ENCODE results near the gene NEK1. TPM values are rescaled to one million over a fixed set of nuclear protein-coding genes. Genes with fewer than 3 reads are reported as not detected.

The NEK1 gene
- total and polyA plus RNA-seq, 12 donors = 4.2 to 23.0 (median 12.3) TPM

- WGBS, 4 donors = 0 to 1% (median 0%) methylated on average over 20 to 67 of the region's 67 CpGs
- H3K9me3 ChIP-seq (replicated peaks in 1 of 3) = no peaks in the 10 kb centered on the region
- peak; percentile 98 to 99 (median 98) for DNase-seq
- peak within 1 kb of the TSS; percentile 21 to 96 (median 54) for H3K4me3 ChIP-seq
- H3K27me3 ChIP-seq = no peaks in the 10 kb centered on the region
- no peaks in the 10 kb centered on the region for H3K36me3 ChIP-seq (replicated peaks in 1 of 2)
- TF ChIP-seq POLR2A (IDR thresholded peaks at IDR 0.05) (peak; percentile 86 to 96), CTCF (IDR thresholded peaks at IDR 0.05) (peak in 2 of 6 experiments; percentile 5 to 40)
- peak within 1 kb of the TSS; percentile 81 to 98 (median 95) for H3K27ac ChIP-seq
- peaks cover 16 to 26% of the 10 kb centered on the region in 2 donors for H3K4me1 ChIP-seq (replicated peaks in 1 of 2)
- intact Hi-C loops (cut with DNase I) = loop anchor here in 1 of 2 donors (5.0 to 10.0 kb wide), 2 partner anchors 37 to 425 kb away; no protein-coding TSS in a partner anchor
These were observed 7.8 kb upstream of the NEK1 start, which contains the start of gene CLCN3 for GRCh38 chr4:169619958-169620879. CLCN3 (plus strand) TSS chr4:169620578; CDS start chr4:169635929, 15,351 bp downstream.

- no peaks in the 10 kb centered on the region for H3K27me3 ChIP-seq
- peak overlapping the region; percentile 81 to 97 (median 93) for H3K27ac ChIP-seq
- peak; percentile 37 to 72 (median 54) for DNase-seq
- intact Hi-C loops (cut with DNase I) = loop anchor here in 1 of 2 donors (10.0 kb wide), 1 partner anchor 425 kb away; no protein-coding TSS in a partner anchor
- H3K9me3 ChIP-seq (replicated peaks in 1 of 3) = no peaks in the 10 kb centered on the region
- TF ChIP-seq CTCF (IDR thresholded peaks at IDR 0.05) = peak; percentile 30 to 72 (median 58)
- no peak for TF ChIP-seq POLR2A (IDR thresholded peaks at IDR 0.05)
- H3K36me3 ChIP-seq (replicated peaks in 1 of 2) = no peaks in the 10 kb centered on the region
- peak overlapping the region; percentile 1 to 96 (median 54) for H3K4me3 ChIP-seq
- 1 to 2% (median 2%) methylated on average over 11 to 12 of the region's 12 CpGs for WGBS, 4 donors
- peaks cover 16 to 26% of the 10 kb centered on the region in 2 donors for H3K4me1 ChIP-seq (replicated peaks in 1 of 2)
These were observed 7.2 kb upstream of the NEK1 start for GRCh38 chr4:169619518-169619957.

- TF ChIP-seq POLR2A (IDR thresholded peaks at IDR 0.05) (no peak), CTCF (IDR thresholded peaks at IDR 0.05) (no peak)
- DNase-seq = no peak
- Histone ChIP-seq H3K27ac (peak overlapping the region in 1 of 5 donors; percentile 97), H3K27me3 (no peaks in the 10 kb centered on the region), H3K9me3 (replicated peaks in 1 of 3) (no peaks in the 10 kb centered on the region), H3K4me3 (peak overlapping the region in 1 of 4 donors; percentile 57), H3K36me3 (replicated peaks in 1 of 2) (no peaks in the 10 kb centered on the region), H3K4me1 (replicated peaks in 1 of 2) (peaks cover 16 to 26% of the 10 kb centered on the region in 2 donors)
- 83 to 92% (median 90%) methylated on average over 4 of the region's 4 CpGs for WGBS, 4 donors
- intact Hi-C loops (cut with DNase I) = loop anchor here in 1 of 2 donors (10.0 kb wide), 1 partner anchor 426 kb away; no protein-coding TSS in a partner anchor
These were observed 6.6 kb upstream of the NEK1 start for GRCh38 chr4:169618986-169619385.

- no peak overlapping the region for H3K4me3 ChIP-seq
- intact Hi-C loops (cut with DNase I) = loop anchor here in 1 of 2 donors (10.0 kb wide), 1 partner anchor 427 kb away; no protein-coding TSS in a partner anchor
- H3K36me3 ChIP-seq (replicated peaks in 1 of 2) = no peaks in the 10 kb centered on the region
- no peak for DNase-seq
- H3K27ac ChIP-seq = no peak overlapping the region
- TF ChIP-seq CTCF (IDR thresholded peaks at IDR 0.05) (no peak), POLR2A (IDR thresholded peaks at IDR 0.05) (no peak)
- H3K27me3 ChIP-seq = no peaks in the 10 kb centered on the region
- H3K9me3 ChIP-seq (replicated peaks in 1 of 3) = no peaks in the 10 kb centered on the region
- WGBS, 4 donors = 53 to 56% (median 55%) methylated on average over 3 of the region's 3 CpGs
- H3K4me1 ChIP-seq (replicated peaks in 1 of 2) = peaks cover 16 to 30% of the 10 kb centered on the region in 2 donors
These were observed 5.9 kb upstream of the NEK1 start for GRCh38 chr4:169618286-169618685.
